Large intestine (tissue), 3 donors: ENCODE data around the gene RPS19BP1. TPM values are rescaled to one million over a fixed set of nuclear protein-coding genes. Genes with fewer than 3 reads are reported as not detected.
A peak's percentile ranks its signal among the peaks of the same experiment; 100 is the strongest.
"Not testable (repeated sequence)": the region's sequence is repeated elsewhere in the genome, so short reads cannot be mapped to it uniquely, and the experiment has no call there.

Source experiments
- DNase-seq, 2 donors: peaks; one replicate each; pipeline versions ENCODE4 v3.0.0 to v3.0.0-alpha.2; 2013
- H3K27ac ChIP-seq: one replicate; pipeline ENCODE4 v1.5.1; 2013; ENCODE audit warnings: low read length
- H3K27me3 ChIP-seq: 2 replicates; pipeline ENCODE4 v1.6.1; 2013; ENCODE audit warnings: low read length; ENCODE audit not compliant: control insufficient read depth, insufficient read depth
- H3K36me3 ChIP-seq: 2 replicates; pipeline ENCODE4 v1.6.1; 2013; ENCODE audit warnings: low read length; ENCODE audit not compliant: control insufficient read depth, insufficient read depth
- H3K4me1 ChIP-seq: one replicate; pipeline ENCODE4 v1.6.1; 2013; ENCODE audit warnings: low read length; ENCODE audit not compliant: control insufficient read depth, insufficient read depth
- H3K4me3 ChIP-seq: one replicate; pipeline ENCODE4 v1.5.1; 2013; ENCODE audit warnings: low read length
- H3K9me3 ChIP-seq: one replicate; pipeline ENCODE4 v1.6.1; 2013; ENCODE audit warnings: mild to moderate bottlenecking, low read depth, low read length, moderate library complexity; ENCODE audit not compliant: control insufficient read depth
- WGBS: methylation state at CpG from one replicate; pipeline ENCODE4 v1.1.5; 2013; ENCODE audit warnings: low lambda C conversion rate; ENCODE audit not compliant: insufficient coverage; 5-methylcytosine and 5-hydroxymethylcytosine counted together
- polyA plus RNA-seq: library from polyadenylated mRNA; unstranded; fragments of 120-200 nt; gene quantifications from one replicate; pipeline ENCODE4 v1.2.1, GENCODE V29; 2013

Gene RPS19BP1
- polyA plus RNA-seq, 1 donor: 57.2 TPM

DNA sequence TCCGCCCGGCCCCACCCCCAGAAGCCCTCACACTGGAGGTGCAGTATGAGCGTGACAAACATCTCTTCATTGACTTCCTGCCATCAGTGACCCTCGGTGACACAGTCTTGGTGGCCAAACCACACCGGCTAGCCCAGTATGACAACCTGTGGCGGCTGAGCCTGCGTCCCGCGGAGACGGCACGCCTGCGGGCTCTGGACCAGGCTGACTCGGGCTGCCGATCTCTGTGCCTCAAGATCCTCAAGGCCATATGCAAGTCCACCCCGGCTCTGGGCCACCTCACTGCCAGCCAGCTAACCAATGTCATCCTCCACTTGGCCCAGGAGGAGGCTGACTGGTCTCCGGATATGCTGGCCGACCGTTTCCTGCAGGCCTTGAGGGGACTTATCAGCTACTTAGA lies 18.8 kb downstream of the RPS19BP1 start:
- Histone ChIP-seq H3K27ac (no peak overlapping the region), H3K4me1 (peaks cover 25% of the 10 kb centered on the region), H3K36me3 (peaks cover 76% of the 10 kb centered on the region), H3K4me3 (no peak overlapping the region), H3K27me3 (no peaks in the 10 kb centered on the region), H3K9me3 (no peaks in the 10 kb centered on the region)
- no peak for DNase-seq
- no CpG with 5 or more reads among the region's 18 CpGs for WGBS

DNA sequence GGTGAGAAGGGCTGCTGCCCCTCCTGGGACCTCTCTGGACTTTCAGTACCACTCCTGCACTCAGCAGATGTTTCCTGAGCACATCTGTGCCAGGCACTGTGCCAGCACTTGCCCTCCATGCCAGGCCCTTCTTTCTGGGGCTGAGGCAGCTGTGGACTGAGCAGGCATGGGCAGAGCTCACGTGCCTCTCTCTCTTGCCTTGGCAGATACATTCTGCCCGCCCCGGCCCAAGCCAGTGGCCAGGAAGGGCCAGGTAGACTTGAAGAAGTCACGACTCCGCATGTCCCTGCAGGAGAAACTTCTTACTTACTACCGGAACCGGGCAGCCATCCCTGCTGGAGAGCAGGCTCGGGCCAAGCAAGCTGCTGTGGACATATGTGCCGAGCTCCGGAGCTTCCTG lies 20.5 kb downstream of the RPS19BP1 start:
- H3K4me1 ChIP-seq: peaks cover 9% of the 10 kb centered on the region
- no CpG with 5 or more reads among the region's 10 CpGs for WGBS
- H3K36me3 ChIP-seq: peaks cover 74% of the 10 kb centered on the region
- DNase-seq: no peak
- no peak overlapping the region for H3K27ac ChIP-seq
- H3K27me3 ChIP-seq: no peaks in the 10 kb centered on the region
- H3K9me3 ChIP-seq: no peaks in the 10 kb centered on the region
- no peak overlapping the region for H3K4me3 ChIP-seq

DNA sequence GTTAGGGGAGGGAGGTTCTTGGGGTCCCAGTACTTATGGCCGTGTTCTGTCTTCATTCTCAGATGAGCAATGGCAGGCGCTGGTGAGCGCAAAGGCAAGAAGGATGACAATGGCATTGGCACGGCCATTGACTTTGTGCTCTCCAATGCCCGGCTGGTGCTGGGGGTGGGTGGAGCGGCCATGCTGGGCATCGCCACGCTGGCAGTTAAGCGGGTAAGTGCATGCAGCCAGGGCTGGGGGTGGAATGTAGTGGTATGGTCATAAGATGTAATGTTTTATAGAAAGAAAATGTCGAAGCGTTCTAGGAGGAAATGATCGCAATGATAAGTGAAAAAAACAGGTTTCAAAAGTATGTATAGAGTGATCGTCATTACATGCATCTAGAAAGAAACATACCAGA lies 21.3 kb downstream of the RPS19BP1 start:
- peaks cover 7% of the 10 kb centered on the region for H3K4me1 ChIP-seq
- no peak overlapping the region for H3K27ac ChIP-seq
- H3K9me3 ChIP-seq: no peaks in the 10 kb centered on the region
- no peaks in the 10 kb centered on the region for H3K27me3 ChIP-seq
- H3K4me3 ChIP-seq: no peak overlapping the region
- 100% methylated on average over 3 of the region's 13 CpGs for WGBS
- DNase-seq: no peak
- peaks cover 76% of the 10 kb centered on the region for H3K36me3 ChIP-seq

DNA sequence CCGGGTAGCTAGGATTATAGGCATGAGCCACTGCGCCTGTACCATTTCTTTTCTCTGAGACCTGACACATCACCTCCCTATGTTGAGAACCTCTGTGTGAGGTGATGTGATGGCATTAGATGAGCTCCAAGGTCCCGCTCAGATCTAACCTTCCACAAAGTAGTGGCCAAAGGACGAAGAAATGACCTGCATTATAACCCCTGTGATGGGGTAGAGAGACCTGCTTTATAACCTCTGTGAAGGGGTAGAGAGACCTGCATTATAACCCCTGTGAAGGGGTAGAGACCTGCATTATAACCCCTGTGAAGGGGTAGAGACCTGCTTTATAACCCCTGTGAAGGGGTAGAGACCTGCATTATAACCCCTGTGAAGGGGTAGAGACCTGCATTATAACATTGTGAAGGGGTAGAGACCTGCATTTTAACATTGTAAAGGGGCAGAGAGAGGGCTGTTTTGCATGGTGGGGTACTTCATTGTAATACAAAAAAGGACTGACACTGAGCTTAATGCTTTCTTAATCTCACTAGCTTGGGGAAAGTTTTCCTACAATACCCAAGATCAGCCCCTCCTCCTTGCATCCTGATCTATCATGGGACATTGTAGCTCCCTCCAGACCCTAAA lies 21.9 kb downstream of the RPS19BP1 start:
- peaks cover 78% of the 10 kb centered on the region for H3K36me3 ChIP-seq

DNA sequence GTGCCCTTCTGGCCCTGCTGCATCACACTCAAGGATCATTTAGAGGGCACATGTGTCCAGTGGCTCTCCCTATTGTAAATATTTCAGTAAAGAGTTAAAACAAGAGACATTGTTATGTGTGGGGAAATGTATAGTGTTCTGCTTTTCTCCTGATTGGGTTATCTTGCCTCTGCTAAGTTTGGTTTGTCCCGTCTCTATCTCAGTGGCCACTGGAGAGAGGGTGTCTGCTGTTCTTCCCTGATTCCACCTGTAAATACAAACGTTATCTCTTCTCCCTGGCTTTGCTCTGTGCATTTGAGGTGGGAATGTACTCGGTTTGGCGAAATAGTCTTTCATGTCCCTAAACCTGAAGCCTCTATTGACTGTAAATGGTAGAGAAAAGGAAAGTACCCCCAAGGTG lies 24.2 kb downstream of the RPS19BP1 start:
- no peak for DNase-seq
- peaks cover 78% of the 10 kb centered on the region for H3K36me3 ChIP-seq

More for the DNA sequence above, 21.9 kb downstream of the RPS19BP1 start:
- WGBS: 100% methylated on average over 1 of the region's 4 CpGs
- DNase-seq: no peak
- Histone ChIP-seq H3K4me1 (peaks cover 7% of the 10 kb centered on the region), H3K27me3 (no peaks in the 10 kb centered on the region), H3K9me3 (no peaks in the 10 kb centered on the region), H3K27ac (no peak overlapping the region), H3K4me3 (no peak overlapping the region)

DNA sequence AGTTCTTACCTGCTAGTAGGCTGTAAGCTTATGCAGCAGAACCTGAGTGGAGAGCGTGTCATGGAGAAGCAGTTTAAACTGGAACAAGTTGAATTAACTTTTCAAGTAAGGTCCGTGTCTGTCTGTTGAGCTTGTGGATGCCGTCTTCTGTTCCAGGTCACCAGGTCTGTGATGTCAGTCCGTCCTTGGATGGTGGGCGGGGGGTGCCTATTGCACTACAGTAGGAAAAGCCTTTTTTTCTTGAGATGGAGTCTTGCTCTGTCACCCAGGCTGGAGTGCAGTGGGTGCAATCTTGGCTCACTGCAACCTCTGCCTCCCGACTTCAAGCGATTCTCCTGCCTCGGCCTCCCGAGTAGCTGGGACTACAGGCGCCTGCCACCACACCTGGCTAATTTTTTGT lies 25.5 kb downstream of the RPS19BP1 start:
- no CpG with 5 or more reads among the region's 10 CpGs for WGBS

More for the DNA sequence above, 24.2 kb downstream of the RPS19BP1 start:
- H3K4me3 ChIP-seq: no peak overlapping the region
- WGBS: 80% methylated on average over 1 of the region's 4 CpGs
- H3K9me3 ChIP-seq: no peaks in the 10 kb centered on the region
- H3K27me3 ChIP-seq: no peaks in the 10 kb centered on the region
- H3K4me1 ChIP-seq: peaks cover 9% of the 10 kb centered on the region
- H3K27ac ChIP-seq: no peak overlapping the region

DNA sequence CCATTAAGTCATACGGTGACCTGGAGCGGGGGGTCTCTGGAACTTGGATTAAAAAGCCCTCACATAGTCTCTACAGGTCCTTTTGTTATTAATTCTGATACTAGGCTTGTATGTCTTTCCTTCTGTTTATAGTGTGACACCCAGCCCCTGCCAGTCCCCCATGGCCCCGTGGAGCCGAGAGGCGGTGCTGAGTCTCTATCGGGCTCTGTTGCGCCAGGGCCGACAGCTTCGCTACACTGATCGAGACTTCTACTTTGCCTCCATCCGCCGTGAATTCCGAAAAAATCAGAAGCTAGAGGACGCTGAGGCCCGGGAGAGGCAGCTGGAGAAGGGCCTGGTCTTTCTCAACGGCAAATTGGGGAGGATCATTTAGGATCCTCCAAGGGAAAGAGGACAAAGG lies 28.5 kb downstream of the RPS19BP1 start:
- no CpG with 5 or more reads among the region's 16 CpGs for WGBS
- Histone ChIP-seq H3K9me3 (no peaks in the 10 kb centered on the region), H3K4me1 (peaks cover 21% of the 10 kb centered on the region), H3K36me3 (peaks cover 44% of the 10 kb centered on the region), H3K27me3 (no peaks in the 10 kb centered on the region), H3K4me3 (no peak overlapping the region), H3K27ac (no peak overlapping the region)
- DNase-seq: no peak

More for the DNA sequence above, 25.5 kb downstream of the RPS19BP1 start:
- H3K4me3 ChIP-seq, H3K9me3 ChIP-seq, H3K27ac ChIP-seq, DNase-seq, H3K27me3 ChIP-seq: not testable (repeated sequence)
- Histone ChIP-seq H3K4me1 (peaks cover 11% of the 10 kb centered on the region), H3K36me3 (peaks cover 70% of the 10 kb centered on the region)

DNA sequence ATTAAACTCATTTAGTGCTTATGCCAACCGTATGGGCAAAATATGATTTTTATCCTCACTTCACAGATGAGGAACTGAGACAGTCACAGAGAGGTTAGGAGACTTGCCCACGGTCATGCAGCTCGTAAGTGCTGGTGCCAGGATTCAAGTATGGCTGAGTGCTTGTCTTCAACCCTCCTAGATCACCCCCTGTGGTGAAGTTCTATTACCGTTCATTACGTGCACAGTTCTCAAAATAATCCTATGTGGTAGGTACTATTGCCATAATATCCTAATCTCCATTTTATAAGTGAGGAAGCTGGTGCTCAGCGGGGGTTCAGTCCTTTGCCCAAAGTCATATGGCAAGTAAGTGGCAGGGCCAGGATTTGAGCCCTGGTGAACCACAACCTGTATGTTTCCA lies 28.9 kb downstream of the RPS19BP1 start:
- no CpG with 5 or more reads among the region's 6 CpGs for WGBS
- Histone ChIP-seq H3K27me3 (no peaks in the 10 kb centered on the region), H3K27ac (no peak overlapping the region), H3K4me3 (peak overlapping the region; percentile 73), H3K9me3 (no peaks in the 10 kb centered on the region), H3K36me3 (peaks cover 43% of the 10 kb centered on the region), H3K4me1 (peaks cover 21% of the 10 kb centered on the region)
- DNase-seq: no peak

DNA sequence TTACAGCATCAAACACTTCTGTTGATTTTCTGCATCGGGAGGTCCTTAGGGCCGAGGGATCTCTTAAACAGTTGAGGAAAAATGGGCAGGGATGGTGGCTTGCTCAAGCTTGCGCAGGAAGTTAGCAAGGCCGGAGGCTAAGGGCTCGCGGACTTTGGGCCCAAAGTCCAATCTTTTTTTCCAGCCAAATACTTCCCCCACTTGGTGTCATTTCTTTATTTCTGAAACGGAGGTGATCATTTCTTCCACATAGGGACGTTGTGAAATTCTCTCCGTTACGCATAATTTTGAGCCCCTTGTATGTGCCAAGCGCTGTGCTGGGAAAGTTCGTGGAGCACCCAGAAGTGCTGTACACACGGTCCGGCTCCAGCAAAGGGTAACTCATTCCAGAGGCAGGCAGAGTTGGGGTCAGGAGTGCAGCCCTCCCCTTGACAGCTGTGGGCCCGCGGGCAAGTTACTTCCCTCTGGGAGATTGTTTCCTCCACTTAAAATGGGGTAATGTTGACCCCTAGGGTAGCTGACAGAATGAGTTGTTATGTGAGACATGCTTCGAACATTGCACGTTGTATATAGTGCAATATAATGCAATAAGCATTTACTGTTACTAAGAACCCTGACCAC lies 29.6 kb downstream of the RPS19BP1 start:
- Histone ChIP-seq H3K4me3 (peak overlapping the region; percentile 73), H3K36me3 (peaks cover 36% of the 10 kb centered on the region), H3K9me3 (no peaks in the 10 kb centered on the region), H3K27me3 (no peaks in the 10 kb centered on the region), H3K27ac (peak overlapping the region; percentile 68), H3K4me1 (peaks cover 21% of the 10 kb centered on the region)
- peak; percentile 38 to 80 for DNase-seq
- 9% methylated on average over 4 of the region's 18 CpGs for WGBS

DNA sequence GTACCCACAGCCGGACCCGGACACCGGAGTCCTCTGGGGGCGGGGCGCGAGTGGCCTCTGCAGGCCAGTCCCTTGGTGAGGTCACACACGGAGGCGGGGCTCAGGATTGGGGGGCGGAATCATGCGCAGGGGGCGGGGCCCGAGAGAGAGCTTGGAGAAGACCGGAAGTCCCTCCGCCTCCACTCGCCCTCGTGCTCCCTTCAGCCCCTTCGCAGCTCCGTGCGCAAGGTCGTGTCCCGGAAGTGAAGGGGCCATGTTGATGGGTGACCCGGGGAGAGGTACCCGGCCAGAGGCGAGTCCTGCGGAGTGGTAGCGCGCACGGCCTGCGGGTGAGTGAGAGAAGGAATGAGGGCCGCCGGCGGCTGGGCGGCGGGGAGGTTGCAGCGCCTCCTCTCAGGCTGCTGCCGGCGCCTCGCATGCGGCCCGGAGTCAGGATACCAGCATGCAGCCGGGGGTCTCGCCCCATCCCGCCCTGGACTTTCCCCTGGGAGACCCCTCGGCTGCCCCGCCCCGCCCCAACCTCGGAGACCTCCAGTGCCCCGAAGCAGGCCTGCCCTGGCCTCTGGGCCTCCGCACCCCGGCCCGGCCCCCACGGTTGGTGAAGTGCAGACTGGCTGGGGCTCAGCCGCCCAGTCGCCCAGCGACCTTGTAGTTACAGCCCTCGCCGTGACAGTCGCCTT lies 30.3 kb downstream of the RPS19BP1 start, which contains the start of gene MIEF1:
TSS of gene MIEF1 (plus strand) at position 182 of the 680 bp plus-strand sequence. CDS start 9,005 bp downstream, outside the sequence.
- WGBS: 0% methylated on average over 3 of the region's 58 CpGs
- peak; percentile 98 for DNase-seq
- peaks cover 21% of the 10 kb centered on the region for H3K4me1 ChIP-seq
- peak within 1 kb of the TSS; percentile 73 for H3K4me3 ChIP-seq
- peaks cover 36% of the 10 kb centered on the region for H3K36me3 ChIP-seq
- no peaks in the 10 kb centered on the region for H3K27me3 ChIP-seq
- peak within 1 kb of the TSS; percentile 70 for H3K27ac ChIP-seq
- H3K9me3 ChIP-seq: no peaks in the 10 kb centered on the region
